Stomach (tissue), 4 donors: Measurements from ENCODE around the gene PTPRE.

Experiments
- POLR2AphosphoS5 ChIP-seq, 3 donors: sonication (generic); formaldehyde crosslinking; IDR thresholded peaks; one replicate each; pipeline ENCODE4 v1.6.1; 2016; ENCODE audit warnings: antibody characterized with exemption in 3 of 3
- TF ChIP-seq, protein P1 (sequence below), 7 experiments: fragments of 450-650 bp in 4 of 7; fragments of 200-600 bp in 3 of 7; sonication (generic) in 3 of 7; IDR thresholded peaks; one replicate each; pipeline ENCODE4 v1.5.1; 2016 to 2019; ENCODE audit warnings: antibody characterized with exemption in 7 of 7, control low read depth in 2 of 7, mild to moderate bottlenecking in 1 of 7

- TF ChIP-seq POLR2AphosphoS5 (IDR thresholded peaks at IDR 0.05): no peak
- TF ChIP-seq, protein P1, sequence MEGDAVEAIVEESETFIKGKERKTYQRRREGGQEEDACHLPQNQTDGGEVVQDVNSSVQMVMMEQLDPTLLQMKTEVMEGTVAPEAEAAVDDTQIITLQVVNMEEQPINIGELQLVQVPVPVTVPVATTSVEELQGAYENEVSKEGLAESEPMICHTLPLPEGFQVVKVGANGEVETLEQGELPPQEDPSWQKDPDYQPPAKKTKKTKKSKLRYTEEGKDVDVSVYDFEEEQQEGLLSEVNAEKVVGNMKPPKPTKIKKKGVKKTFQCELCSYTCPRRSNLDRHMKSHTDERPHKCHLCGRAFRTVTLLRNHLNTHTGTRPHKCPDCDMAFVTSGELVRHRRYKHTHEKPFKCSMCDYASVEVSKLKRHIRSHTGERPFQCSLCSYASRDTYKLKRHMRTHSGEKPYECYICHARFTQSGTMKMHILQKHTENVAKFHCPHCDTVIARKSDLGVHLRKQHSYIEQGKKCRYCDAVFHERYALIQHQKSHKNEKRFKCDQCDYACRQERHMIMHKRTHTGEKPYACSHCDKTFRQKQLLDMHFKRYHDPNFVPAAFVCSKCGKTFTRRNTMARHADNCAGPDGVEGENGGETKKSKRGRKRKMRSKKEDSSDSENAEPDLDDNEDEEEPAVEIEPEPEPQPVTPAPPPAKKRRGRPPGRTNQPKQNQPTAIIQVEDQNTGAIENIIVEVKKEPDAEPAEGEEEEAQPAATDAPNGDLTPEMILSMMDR (IDR thresholded peaks at IDR 0.05): no peak
These were observed 167.0 kb downstream of the PTPRE start for GRCh38 chr10:128073890-128074289.
